ENCODE results near the gene SRGAP1.

- TF ChIP-seq CTCF (IDR thresholded peaks at IDR 0.05) (no peak), POLR2A (IDR thresholded peaks at IDR 0.05; ENCODE audit: low read depth) (no peak)
Observed at GRCh38 chr12:63836046-63836445, 8.5 kb upstream of the SRGAP1 start.
